ENCODE results near the gene DCAF17. TPM values are rescaled to one million over a fixed set of nuclear protein-coding genes. Genes with fewer than 3 reads are reported as not detected.

Gene DCAF17
- total RNA-seq, 1 donor from 2014 or later = 25.2 TPM

DNA sequence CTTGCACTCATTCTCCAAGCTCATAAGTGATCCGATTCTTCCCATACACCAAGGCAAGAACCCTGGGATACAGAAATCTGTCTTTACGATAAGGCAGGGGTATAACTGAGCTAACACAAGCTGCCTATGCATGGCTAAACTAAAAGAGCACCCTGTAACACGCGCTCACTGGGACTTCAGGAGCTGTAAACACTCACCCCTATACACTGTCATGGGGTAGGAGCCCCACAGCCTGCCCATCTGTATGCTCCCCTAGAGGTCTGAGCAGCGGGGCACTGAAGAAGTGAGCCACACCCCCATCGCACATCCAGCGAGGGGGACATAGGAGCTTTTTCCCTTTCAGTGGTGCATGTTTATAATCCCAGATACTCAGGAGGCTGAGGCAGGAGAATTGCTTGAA is 47.0 kb upstream of the DCAF17 start:
- no peaks in the 10 kb centered on the region for H3K79me2 ChIP-seq (ENCODE audit: insufficient read depth, low read length)
- H3K4me1 ChIP-seq (ENCODE audit: insufficient read depth, low read length) = peaks cover 7% of the 10 kb centered on the region
- H3K27ac ChIP-seq (ENCODE audit: low read depth, low read length) = no peak overlapping the region
- Mint-ChIP-seq H3K36me3 (ENCODE audit: low read depth, unreplicated experiment) (peaks cover 7% of the 10 kb centered on the region), H3K4me1 (ENCODE audit: low read depth, unreplicated experiment) (peaks cover 18% of the 10 kb centered on the region), H3K4me3 (ENCODE audit: unreplicated experiment) (no peak overlapping the region), H3K27ac (ENCODE audit: unreplicated experiment) (no peak overlapping the region), H3K27me3 (ENCODE audit: low read depth, unreplicated experiment) (no peaks in the 10 kb centered on the region), H3K9me3 (ENCODE audit: unreplicated experiment) (no peaks in the 10 kb centered on the region)
- TF ChIP-seq, protein P1, sequence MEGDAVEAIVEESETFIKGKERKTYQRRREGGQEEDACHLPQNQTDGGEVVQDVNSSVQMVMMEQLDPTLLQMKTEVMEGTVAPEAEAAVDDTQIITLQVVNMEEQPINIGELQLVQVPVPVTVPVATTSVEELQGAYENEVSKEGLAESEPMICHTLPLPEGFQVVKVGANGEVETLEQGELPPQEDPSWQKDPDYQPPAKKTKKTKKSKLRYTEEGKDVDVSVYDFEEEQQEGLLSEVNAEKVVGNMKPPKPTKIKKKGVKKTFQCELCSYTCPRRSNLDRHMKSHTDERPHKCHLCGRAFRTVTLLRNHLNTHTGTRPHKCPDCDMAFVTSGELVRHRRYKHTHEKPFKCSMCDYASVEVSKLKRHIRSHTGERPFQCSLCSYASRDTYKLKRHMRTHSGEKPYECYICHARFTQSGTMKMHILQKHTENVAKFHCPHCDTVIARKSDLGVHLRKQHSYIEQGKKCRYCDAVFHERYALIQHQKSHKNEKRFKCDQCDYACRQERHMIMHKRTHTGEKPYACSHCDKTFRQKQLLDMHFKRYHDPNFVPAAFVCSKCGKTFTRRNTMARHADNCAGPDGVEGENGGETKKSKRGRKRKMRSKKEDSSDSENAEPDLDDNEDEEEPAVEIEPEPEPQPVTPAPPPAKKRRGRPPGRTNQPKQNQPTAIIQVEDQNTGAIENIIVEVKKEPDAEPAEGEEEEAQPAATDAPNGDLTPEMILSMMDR (IDR thresholded peaks at IDR 0.05; ENCODE audit: insufficient read depth, low read depth, low read length) = no peak
- TF ChIP-seq EZH2 (IDR thresholded peaks at IDR 0.05; ENCODE audit: insufficient read depth, low read length) = no peak
- H3K9me3 ChIP-seq (ENCODE audit: insufficient read depth, low read depth, low read length) = no peaks in the 10 kb centered on the region
- H3K4me2 ChIP-seq (ENCODE audit: low read length) = no peak overlapping the region
- no peaks in the 10 kb centered on the region for H3K36me3 ChIP-seq (ENCODE audit: insufficient read depth, low read length)
- H3K4me3 ChIP-seq (ENCODE audit: insufficient read depth, low read depth, low read length) = no peak overlapping the region
- H4K20me1 ChIP-seq (ENCODE audit: insufficient read depth, low read length) = no peaks in the 10 kb centered on the region
- H3K27me3 ChIP-seq (ENCODE audit: insufficient read depth, low read length) = no peaks in the 10 kb centered on the region
- no peak overlapping the region for H2AFZ ChIP-seq (ENCODE audit: low read depth, low read length)
- H3K9ac ChIP-seq (ENCODE audit: low read length) = no peak overlapping the region
- no peak for DNase-seq (ENCODE audit: low read depth)
- no peak for FAIRE-seq

GRCh38 chr2:171389325-171389724 is 44.7 kb upstream of the DCAF17 start:
- H3K4me1 Mint-ChIP-seq (ENCODE audit: low read depth, unreplicated experiment) = peaks cover 18% of the 10 kb centered on the region
- FAIRE-seq = no peak
- no peak overlapping the region for H2AFZ ChIP-seq (ENCODE audit: low read depth, low read length)

GRCh38 chr2:171389780-171390179 is 44.2 kb upstream of the DCAF17 start:
- TF ChIP-seq EZH2 (IDR thresholded peaks at IDR 0.05; ENCODE audit: insufficient read depth, low read length) = no peak
- TF ChIP-seq, protein P1 (IDR thresholded peaks at IDR 0.05; ENCODE audit: insufficient read depth, low read depth, low read length) = no peak

More at GRCh38 chr2:171389325-171389724, 44.7 kb upstream of the DCAF17 start:
- Mint-ChIP-seq H3K27ac (ENCODE audit: unreplicated experiment) (no peak overlapping the region), H3K4me3 (ENCODE audit: unreplicated experiment) (no peak overlapping the region), H3K27me3 (ENCODE audit: low read depth, unreplicated experiment) (no peaks in the 10 kb centered on the region), H3K36me3 (ENCODE audit: low read depth, unreplicated experiment) (peaks cover 3% of the 10 kb centered on the region), H3K9me3 (ENCODE audit: unreplicated experiment) (no peaks in the 10 kb centered on the region)
- Histone ChIP-seq H4K20me1 (ENCODE audit: insufficient read depth, low read length) (no peaks in the 10 kb centered on the region), H3K4me3 (ENCODE audit: insufficient read depth, low read depth, low read length) (no peak overlapping the region), H3K36me3 (ENCODE audit: insufficient read depth, low read length) (no peaks in the 10 kb centered on the region), H3K9ac (ENCODE audit: low read length) (no peak overlapping the region), H3K4me2 (ENCODE audit: low read length) (no peak overlapping the region), H3K27me3 (ENCODE audit: insufficient read depth, low read length) (no peaks in the 10 kb centered on the region), H3K79me2 (ENCODE audit: insufficient read depth, low read length) (no peaks in the 10 kb centered on the region), H3K27ac (ENCODE audit: low read depth, low read length) (no peak overlapping the region), H3K9me3 (ENCODE audit: insufficient read depth, low read depth, low read length) (no peaks in the 10 kb centered on the region), H3K4me1 (ENCODE audit: insufficient read depth, low read length) (peaks cover 7% of the 10 kb centered on the region)
- TF ChIP-seq, protein P1 (IDR thresholded peaks at IDR 0.05; ENCODE audit: insufficient read depth, low read depth, low read length) = no peak
- TF ChIP-seq EZH2 (IDR thresholded peaks at IDR 0.05; ENCODE audit: insufficient read depth, low read length) = no peak
- DNase-seq (ENCODE audit: low read depth) = no peak

More at GRCh38 chr2:171389780-171390179, 44.2 kb upstream of the DCAF17 start:
- no peak overlapping the region for H3K4me3 Mint-ChIP-seq (ENCODE audit: unreplicated experiment)
- DNase-seq (ENCODE audit: low read depth) (no peak), FAIRE-seq (peak; percentile 41)
- H3K27me3 Mint-ChIP-seq (ENCODE audit: low read depth, unreplicated experiment) = no peaks in the 10 kb centered on the region
- no peak overlapping the region for H3K27ac Mint-ChIP-seq (ENCODE audit: unreplicated experiment)
- Histone ChIP-seq H3K27ac (ENCODE audit: low read depth, low read length) (no peak overlapping the region), H3K9ac (ENCODE audit: low read length) (no peak overlapping the region), H3K79me2 (ENCODE audit: insufficient read depth, low read length) (no peaks in the 10 kb centered on the region), H3K27me3 (ENCODE audit: insufficient read depth, low read length) (no peaks in the 10 kb centered on the region), H4K20me1 (ENCODE audit: insufficient read depth, low read length) (no peaks in the 10 kb centered on the region), H3K4me3 (ENCODE audit: insufficient read depth, low read depth, low read length) (no peak overlapping the region), H3K36me3 (ENCODE audit: insufficient read depth, low read length) (no peaks in the 10 kb centered on the region), H3K4me2 (ENCODE audit: low read length) (no peak overlapping the region), H3K4me1 (ENCODE audit: insufficient read depth, low read length) (peaks cover 7% of the 10 kb centered on the region), H3K9me3 (ENCODE audit: insufficient read depth, low read depth, low read length) (no peaks in the 10 kb centered on the region), H2AFZ (ENCODE audit: low read depth, low read length) (no peak overlapping the region)
- peaks cover 3% of the 10 kb centered on the region for H3K36me3 Mint-ChIP-seq (ENCODE audit: low read depth, unreplicated experiment)
- no peaks in the 10 kb centered on the region for H3K9me3 Mint-ChIP-seq (ENCODE audit: unreplicated experiment)
- H3K4me1 Mint-ChIP-seq (ENCODE audit: low read depth, unreplicated experiment) = peaks cover 18% of the 10 kb centered on the region
